ENCODE measurements around the gene AGXT. TPM values are rescaled to one million over a fixed set of nuclear protein-coding genes. Genes with fewer than 3 reads are reported as not detected.

The AGXT gene
- total RNA-seq, 1 donor: not detected

DNA sequence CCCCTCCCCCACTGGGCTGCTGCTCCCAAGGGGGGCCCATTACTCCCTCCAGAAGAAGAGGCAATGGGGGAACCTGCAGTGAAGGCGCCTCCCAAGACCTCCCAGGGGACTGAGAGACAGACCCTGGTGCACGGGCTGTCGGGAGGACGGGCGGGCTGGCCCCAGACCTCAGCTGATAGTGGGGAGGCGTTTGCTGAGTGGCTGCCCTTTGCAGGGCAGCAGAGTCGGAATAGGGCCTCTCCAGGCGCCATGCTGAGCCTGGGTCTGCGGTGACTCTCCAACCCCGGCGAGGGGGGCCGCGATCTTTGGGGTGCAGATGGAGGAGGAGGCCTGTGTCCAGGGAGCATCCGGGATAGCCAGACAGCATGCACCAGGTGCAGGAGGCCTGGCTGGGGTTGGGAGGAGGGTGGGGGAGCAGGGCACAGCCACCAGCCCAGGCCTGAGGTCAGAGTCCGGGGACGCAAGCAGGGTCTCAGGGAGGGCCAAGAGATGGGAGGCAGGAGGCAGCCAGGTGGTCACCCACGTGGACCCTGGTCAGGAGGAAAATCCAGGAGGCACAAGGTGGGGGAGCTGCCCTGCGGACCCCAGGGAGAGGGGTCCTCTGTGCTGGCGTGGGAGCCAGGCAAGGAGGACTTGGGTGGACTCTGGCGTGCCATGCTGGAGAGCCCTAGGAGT lies 48.5 kb downstream of the AGXT start:
- Histone ChIP-seq H4K20me1 (ENCODE audit: insufficient read depth, low read length) (no peaks in the 10 kb centered on the region), H3K9me3 (ENCODE audit: low read depth, low read length) (no peaks in the 10 kb centered on the region), H2AFZ (ENCODE audit: low read length) (no peak overlapping the region), H3K79me2 (ENCODE audit: insufficient read depth, low read length) (no peaks in the 10 kb centered on the region), H3K4me1 (ENCODE audit: insufficient read depth, low read length) (peaks cover 47% of the 10 kb centered on the region), H3K27me3 (ENCODE audit: insufficient read depth, low read length) (no peaks in the 10 kb centered on the region), H3K36me3 (ENCODE audit: insufficient read depth, low read length) (no peaks in the 10 kb centered on the region), H3K27ac (ENCODE audit: low read depth, low read length) (no peak overlapping the region), H3K4me3 (ENCODE audit: insufficient read depth, low read length) (peak overlapping the region; percentile 19), H3K4me2 (ENCODE audit: insufficient read depth, low read length) (peak overlapping the region; percentile 23)
- no peak for TF ChIP-seq CTCF (IDR thresholded peaks at IDR 0.05; ENCODE audit: extremely low read depth, low read depth, low read length)
- peak; percentile 88 for DNase-seq (ENCODE audit: insufficient read length, low spot score, missing footprints)

DNA sequence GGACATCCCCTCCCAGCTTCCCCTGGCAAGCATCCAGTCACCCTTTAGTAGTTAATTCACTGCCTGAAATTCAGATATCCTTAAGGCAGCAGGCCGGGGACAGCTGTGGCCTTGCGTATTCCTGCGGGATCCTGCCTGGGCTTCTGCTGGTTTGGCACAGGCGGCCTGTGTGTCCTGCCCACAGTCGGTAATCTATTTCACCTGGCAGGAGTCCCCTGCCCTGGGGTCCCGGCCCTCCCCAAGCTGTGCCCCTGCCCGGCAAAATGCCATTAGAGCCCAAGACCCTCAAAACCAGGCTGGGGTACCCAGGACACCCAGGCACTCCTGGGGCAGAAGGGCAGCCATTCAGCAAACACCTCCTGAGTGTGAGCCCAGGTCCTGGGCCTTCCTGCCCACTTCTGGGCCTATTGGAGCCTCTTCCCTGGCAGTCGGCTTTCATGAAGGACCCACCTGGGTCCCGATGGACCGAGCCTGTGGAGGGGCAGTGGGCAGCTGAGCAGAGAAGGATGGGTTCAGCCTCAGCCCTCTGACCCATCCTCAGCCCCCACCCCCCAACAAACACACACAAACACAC lies 49.1 kb downstream of the AGXT start:
- H2AFZ ChIP-seq (ENCODE audit: low read length): no peak overlapping the region
- H3K36me3 ChIP-seq (ENCODE audit: insufficient read depth, low read length): no peaks in the 10 kb centered on the region
- no peaks in the 10 kb centered on the region for H3K79me2 ChIP-seq (ENCODE audit: insufficient read depth, low read length)
- H3K4me1 ChIP-seq (ENCODE audit: insufficient read depth, low read length): peaks cover 44% of the 10 kb centered on the region
- H3K27ac ChIP-seq (ENCODE audit: low read depth, low read length): no peak overlapping the region
- TF ChIP-seq CTCF (IDR thresholded peaks at IDR 0.05; ENCODE audit: extremely low read depth, low read depth, low read length): no peak
- no peak overlapping the region for H3K4me2 ChIP-seq (ENCODE audit: insufficient read depth, low read length)
- no peaks in the 10 kb centered on the region for H3K9me3 ChIP-seq (ENCODE audit: low read depth, low read length)
- H3K4me3 ChIP-seq (ENCODE audit: insufficient read depth, low read length): no peak overlapping the region
- H3K27me3 ChIP-seq (ENCODE audit: insufficient read depth, low read length): no peaks in the 10 kb centered on the region
- peak; percentile 90 for DNase-seq (ENCODE audit: insufficient read length, low spot score, missing footprints)
- no peaks in the 10 kb centered on the region for H4K20me1 ChIP-seq (ENCODE audit: insufficient read depth, low read length)

DNA sequence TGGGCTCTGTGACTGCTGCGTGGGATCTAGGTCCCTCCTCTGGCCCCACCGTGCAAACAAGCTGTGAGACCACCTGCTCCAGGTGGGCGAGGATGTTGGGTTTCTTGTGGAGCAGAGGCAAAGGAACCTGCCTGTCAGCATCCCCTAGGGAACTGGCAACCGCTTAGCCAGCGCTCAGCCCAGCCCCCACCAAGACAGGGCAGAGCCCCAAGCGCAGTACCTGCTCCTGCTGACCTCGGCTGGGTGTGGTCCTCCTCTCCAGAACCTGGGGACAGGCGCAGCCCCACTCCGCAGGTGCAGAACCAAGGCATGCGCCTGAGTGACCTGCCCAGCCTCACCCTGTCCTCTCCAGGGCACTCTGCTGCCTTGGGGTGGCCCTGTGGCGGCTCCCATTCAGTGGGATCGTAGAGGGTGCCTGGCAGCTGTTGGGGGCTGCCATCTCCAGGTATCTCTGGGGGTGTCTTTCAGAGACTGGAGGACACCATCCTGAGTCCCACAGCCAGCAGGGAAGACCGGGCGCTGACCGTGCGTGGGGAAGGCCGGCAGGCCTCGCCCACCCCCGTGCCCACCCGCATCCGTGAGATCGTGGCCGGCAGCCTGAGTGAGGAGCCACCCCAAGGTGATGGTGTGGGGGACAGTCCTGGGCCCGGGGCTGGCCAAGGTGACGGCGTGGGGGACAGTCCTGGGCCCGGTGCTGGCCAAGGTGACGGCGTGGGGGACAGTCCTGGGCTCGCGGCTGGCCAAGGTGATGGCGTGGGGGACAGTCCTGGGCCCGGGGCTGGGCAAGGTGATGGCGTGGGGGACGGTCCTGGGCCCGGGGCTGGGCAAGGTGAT lies 49.9 kb downstream of the AGXT start:
- Histone ChIP-seq H4K20me1 (ENCODE audit: insufficient read depth, low read length) (no peaks in the 10 kb centered on the region), H3K27ac (ENCODE audit: low read depth, low read length) (no peak overlapping the region), H3K4me3 (ENCODE audit: insufficient read depth, low read length) (no peak overlapping the region), H3K27me3 (ENCODE audit: insufficient read depth, low read length) (no peaks in the 10 kb centered on the region), H3K9me3 (ENCODE audit: low read depth, low read length) (no peaks in the 10 kb centered on the region), H3K36me3 (ENCODE audit: insufficient read depth, low read length) (no peaks in the 10 kb centered on the region), H3K79me2 (ENCODE audit: insufficient read depth, low read length) (no peaks in the 10 kb centered on the region), H3K4me2 (ENCODE audit: insufficient read depth, low read length) (no peak overlapping the region), H3K4me1 (ENCODE audit: insufficient read depth, low read length) (peaks cover 41% of the 10 kb centered on the region), H2AFZ (ENCODE audit: low read length) (no peak overlapping the region)
- peak; percentile 88 for DNase-seq (ENCODE audit: insufficient read length, low spot score, missing footprints)
- no peak for TF ChIP-seq CTCF (IDR thresholded peaks at IDR 0.05; ENCODE audit: extremely low read depth, low read depth, low read length)

All from osteoblast (primary cell).